Astrocyte (in vitro differentiated cells and primary cell): ENCODE measurements around the gene STMN3. TPM values are rescaled to one million over a fixed set of nuclear protein-coding genes. Genes with fewer than 3 reads are reported as not detected.

Source experiments
- DNase-seq: peaks from one replicate; pipeline ENCODE4 v3.0.0-alpha.2; 2010; ENCODE audit warnings: low read depth
- FAIRE-seq: peaks from 2 replicates; lab custom pipeline; 2011; peaks lifted over from hg19 to GRCh38; lab: Jason Lieb, UNC
- H2AFZ ChIP-seq: 2 replicates; pipeline ENCODE4 v1.6.0; 2012; ENCODE audit warnings: low read depth, low read length, inconsistent platforms
- H3K27ac ChIP-seq: 2 replicates; pipeline ENCODE4 v1.5.1; 2011; ENCODE audit warnings: low read depth, low read length, inconsistent platforms
- H3K27me3 ChIP-seq: 2 replicates; pipeline ENCODE4 v1.6.0; 2011; ENCODE audit warnings: low read length, inconsistent platforms; ENCODE audit not compliant: insufficient read depth
- H3K36me3 ChIP-seq: 2 replicates; pipeline ENCODE4 v1.5.1; 2011; ENCODE audit warnings: low read length, inconsistent platforms; ENCODE audit not compliant: insufficient read depth
- H3K4me1 ChIP-seq: 2 replicates; pipeline ENCODE4 v1.5.1; 2011; ENCODE audit warnings: low read length, inconsistent platforms; ENCODE audit not compliant: insufficient read depth
- H3K4me2 ChIP-seq: 2 replicates; pipeline ENCODE4 v1.6.0; 2012; ENCODE audit warnings: low read length, inconsistent platforms
- H3K4me3 ChIP-seq: 2 replicates; pipeline ENCODE4 v1.5.1; 2011; ENCODE audit warnings: low read depth, mild to moderate bottlenecking, low read length, inconsistent platforms; ENCODE audit not compliant: insufficient read depth
- H3K79me2 ChIP-seq: 2 replicates; pipeline ENCODE4 v1.6.0; 2012; ENCODE audit warnings: mild to moderate bottlenecking, low read length, inconsistent platforms; ENCODE audit not compliant: insufficient read depth
- H3K9ac ChIP-seq: 2 replicates; pipeline ENCODE4 v1.6.0; 2012; ENCODE audit warnings: mild to moderate bottlenecking, low read length, inconsistent platforms
- H3K9me3 ChIP-seq: 2 replicates; pipeline ENCODE4 v1.5.1; 2012; ENCODE audit warnings: low read depth, mild to moderate bottlenecking, low read length, inconsistent platforms; ENCODE audit not compliant: insufficient read depth
- H4K20me1 ChIP-seq: 2 replicates; pipeline ENCODE4 v1.6.0; 2012; ENCODE audit warnings: low read length, inconsistent platforms; ENCODE audit not compliant: insufficient read depth
- H3K27ac Mint-ChIP-seq: one replicate; pipeline ENCODE4 v1.8.0; 2021; ENCODE audit warnings: mild to moderate bottlenecking, mixed read lengths; ENCODE audit not compliant: unreplicated experiment
- H3K27me3 Mint-ChIP-seq: one replicate; pipeline ENCODE4 v1.8.0; 2021; ENCODE audit warnings: low read depth, mixed read lengths; ENCODE audit not compliant: unreplicated experiment
- H3K36me3 Mint-ChIP-seq: one replicate; pipeline ENCODE4 v1.8.0; 2021; ENCODE audit warnings: low read depth, mixed read lengths; ENCODE audit not compliant: unreplicated experiment
- H3K4me1 Mint-ChIP-seq: one replicate; pipeline ENCODE4 v1.8.0; 2021; ENCODE audit warnings: low read depth, mixed read lengths; ENCODE audit not compliant: unreplicated experiment
- H3K4me3 Mint-ChIP-seq: one replicate; pipeline ENCODE4 v1.8.0; 2021; ENCODE audit warnings: mild to moderate bottlenecking, moderate library complexity, mixed read lengths; ENCODE audit not compliant: unreplicated experiment
- H3K9me3 Mint-ChIP-seq: one replicate; pipeline ENCODE4 v1.8.0; 2021; ENCODE audit warnings: mild to moderate bottlenecking, mixed read lengths; ENCODE audit not compliant: unreplicated experiment
- CTCF ChIP-seq: IDR thresholded peaks from 2 replicates; pipeline ENCODE4 v1.5.1; 2011; ENCODE audit warnings: low read depth, mild to moderate bottlenecking, inconsistent platforms, low read length, moderate library complexity; ENCODE audit not compliant: insufficient read depth
- EZH2 ChIP-seq: IDR thresholded peaks from 2 replicates; pipeline ENCODE4 v1.6.1; 2012; ENCODE audit warnings: mild to moderate bottlenecking, low read length, inconsistent platforms; ENCODE audit not compliant: insufficient read depth
- total RNA-seq: library from RNA; stranded (reverse); gene quantifications from 2 replicates; pipeline ENCODE4 v1.2.1, GENCODE V29; 2021

Gene STMN3
- total RNA-seq, 1 donor from 2014 or later: 30.7 TPM

GRCh38 chr20:63692436-63693082 is 39.3 kb upstream of the STMN3 start:
- no peak for FAIRE-seq
- DNase-seq: no peak
- peaks cover 3% of the 10 kb centered on the region for H3K36me3 Mint-ChIP-seq
- no peaks in the 10 kb centered on the region for H4K20me1 ChIP-seq
- H3K27ac Mint-ChIP-seq: no peak overlapping the region
- no peaks in the 10 kb centered on the region for H3K9me3 ChIP-seq
- H3K4me2 ChIP-seq: no peak overlapping the region
- TF ChIP-seq CTCF: no peak
- TF ChIP-seq EZH2: no peak
- no peak overlapping the region for H3K9ac ChIP-seq
- H3K27me3 ChIP-seq: no peaks in the 10 kb centered on the region
- H3K79me2 ChIP-seq: peaks cover 7% of the 10 kb centered on the region
- no peak overlapping the region for H3K4me3 ChIP-seq
- H3K4me3 Mint-ChIP-seq: no peak overlapping the region
- no peaks in the 10 kb centered on the region for H3K27me3 Mint-ChIP-seq
- no peak overlapping the region for H3K27ac ChIP-seq
- peaks cover 12% of the 10 kb centered on the region for H3K4me1 ChIP-seq
- H3K36me3 ChIP-seq: no peaks in the 10 kb centered on the region
- H2AFZ ChIP-seq: no peak overlapping the region
- no peaks in the 10 kb centered on the region for H3K9me3 Mint-ChIP-seq
- no peaks in the 10 kb centered on the region for H3K4me1 Mint-ChIP-seq

- Histone ChIP-seq H3K27ac (no peak overlapping the region), H3K4me2 (no peak overlapping the region), H3K9me3 (no peaks in the 10 kb centered on the region), H3K79me2 (no peaks in the 10 kb centered on the region), H3K27me3 (no peaks in the 10 kb centered on the region), H3K9ac (no peak overlapping the region), H3K4me1 (peaks cover 13% of the 10 kb centered on the region), H2AFZ (no peak overlapping the region), H4K20me1 (no peaks in the 10 kb centered on the region), H3K36me3 (no peaks in the 10 kb centered on the region), H3K4me3 (no peak overlapping the region)
- H3K4me3 Mint-ChIP-seq: no peak overlapping the region
- peaks cover 3% of the 10 kb centered on the region for H3K36me3 Mint-ChIP-seq
- no peak overlapping the region for H3K27ac Mint-ChIP-seq
- DNase-seq: no peak
- TF ChIP-seq CTCF (no peak), EZH2 (no peak)
- H3K4me1 Mint-ChIP-seq: peaks cover under 1% of the 10 kb centered on the region
- no peaks in the 10 kb centered on the region for H3K9me3 Mint-ChIP-seq
- no peaks in the 10 kb centered on the region for H3K27me3 Mint-ChIP-seq
- FAIRE-seq: no peak
Measured at GRCh38 chr20:63691711-63692435, 38.6 kb upstream of the STMN3 start.
